Subcutaneous abdominal adipose tissue (tissue), 5 donors: ENCODE measurements around the gene ADGRD1.

Experiments
- H3K27ac ChIP-seq: one replicate; pipeline ENCODE4 v1.7.0; 2013; ENCODE audit warnings: low read depth, mild to moderate bottlenecking, inconsistent platforms, low read length, moderate library complexity
- H3K27me3 ChIP-seq, 5 donors: one replicate each; pipeline ENCODE4 v1.7.0; 2013; ENCODE audit warnings: low read length in 5 of 5, inconsistent platforms in 1 of 5; ENCODE audit not compliant: control insufficient read depth in 5 of 5, insufficient read depth in 4 of 5
- H3K36me3 ChIP-seq, 5 donors: one replicate each; pipeline ENCODE4 v1.7.0; 2013; ENCODE audit warnings: low read length in 5 of 5; ENCODE audit not compliant: control insufficient read depth in 5 of 5, insufficient read depth in 5 of 5
- H3K4me1 ChIP-seq, 5 donors: one replicate each; pipeline ENCODE4 v1.7.0; 2013; ENCODE audit warnings: low read length in 5 of 5, mild to moderate bottlenecking in 3 of 5, moderate library complexity in 1 of 5; ENCODE audit not compliant: control insufficient read depth in 5 of 5, insufficient read depth in 5 of 5
- H3K4me3 ChIP-seq, 5 donors: one replicate each; pipeline ENCODE4 v1.7.0; 2013; ENCODE audit warnings: low read length in 5 of 5, low read depth in 1 of 5
- H3K9ac ChIP-seq, 5 donors: one replicate each; pipeline ENCODE4 v1.7.0; 2013; ENCODE audit warnings: low read length in 5 of 5, mild to moderate bottlenecking in 4 of 5, moderate library complexity in 3 of 5
- H3K9me3 ChIP-seq, 5 donors: one replicate each; pipeline ENCODE4 v1.7.0; 2013; ENCODE audit warnings: low read length in 5 of 5; ENCODE audit not compliant: control insufficient read depth in 5 of 5
- donor health status: healthy.
- donor health status: healthy.
- donor health status: healthy.
- donor health status: healthy.
- donor health status: healthy.

Gene ADGRD1

DNA sequence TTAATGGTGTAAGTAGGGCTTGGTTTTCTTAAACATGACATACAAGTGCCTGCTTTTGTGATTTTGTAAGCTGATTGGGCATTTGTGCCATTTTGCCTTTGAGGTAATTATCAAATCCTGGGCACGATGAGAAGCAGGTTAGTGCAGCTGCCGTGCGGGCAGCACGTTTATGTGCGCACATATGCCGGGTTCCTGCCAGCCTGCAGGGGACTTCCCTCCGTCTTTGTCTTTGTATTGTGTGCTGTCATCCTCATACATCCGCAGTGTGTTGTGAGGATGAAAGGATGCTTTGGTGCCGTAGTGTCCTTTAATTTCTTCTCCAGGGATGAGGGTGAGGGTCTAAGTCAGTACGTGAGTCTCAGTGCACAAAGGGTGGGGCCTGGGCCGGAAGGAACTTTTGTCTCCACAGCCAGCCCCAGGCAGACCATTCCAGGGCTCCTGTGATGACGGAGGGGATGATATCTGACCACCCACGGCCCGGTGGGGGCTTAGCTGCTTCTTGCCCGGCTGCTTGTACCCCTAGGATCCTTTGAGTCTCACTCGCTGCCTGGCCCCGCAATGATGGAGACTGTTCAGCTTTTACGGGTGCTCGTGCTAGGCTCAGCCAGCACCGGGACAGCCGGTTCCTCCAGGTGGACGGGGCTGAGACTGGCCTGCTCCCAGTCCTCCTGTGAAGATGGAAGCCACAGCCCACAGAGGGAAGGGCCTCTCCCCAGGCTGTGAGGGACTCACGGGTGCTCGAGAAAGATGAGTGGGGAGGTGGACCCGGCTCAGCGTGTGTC, 54.6 kb downstream of the ADGRD1 start:
- peaks cover 0 to 8% (median 3%) of the 10 kb centered on the region in 5 donors for H3K27me3 ChIP-seq
- H3K9ac ChIP-seq: no peak overlapping the region
- peaks cover 0 to 9% (median 2%) of the 10 kb centered on the region in 5 donors for H3K4me1 ChIP-seq
- no peak overlapping the region for H3K27ac ChIP-seq
- peaks cover 0 to 2% (median 0%) of the 10 kb centered on the region in 5 donors for H3K9me3 ChIP-seq
- H3K36me3 ChIP-seq: peaks cover 0 to 6% (median 0%) of the 10 kb centered on the region in 5 donors
- H3K4me3 ChIP-seq: no peak overlapping the region

DNA sequence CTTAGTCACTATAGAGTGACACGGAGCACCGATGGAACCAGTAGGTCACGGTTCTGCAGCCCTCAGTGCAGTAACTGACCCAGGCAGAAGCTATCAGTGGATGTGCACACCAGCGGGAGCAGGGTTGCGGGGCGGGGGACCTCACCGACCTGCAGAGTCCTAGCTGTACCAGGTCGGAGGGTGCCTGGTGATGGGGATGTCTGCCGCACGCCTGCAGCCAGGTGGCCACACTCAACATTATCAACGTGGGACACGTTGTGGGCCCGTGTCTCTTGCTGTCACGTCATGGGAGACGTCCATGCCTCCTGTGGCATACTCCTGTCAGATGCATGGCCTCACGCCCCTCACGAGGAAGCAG, 55.2 kb downstream of the ADGRD1 start:
- Histone ChIP-seq H3K4me1 (peaks cover 0 to 9% (median 0%) of the 10 kb centered on the region in 5 donors), H3K4me3 (no peak overlapping the region), H3K36me3 (peaks cover 0 to 6% (median 0%) of the 10 kb centered on the region in 5 donors), H3K27me3 (peaks cover 0 to 8% (median 3%) of the 10 kb centered on the region in 5 donors), H3K27ac (no peak overlapping the region), H3K9ac (no peak overlapping the region), H3K9me3 (peaks cover 0 to 2% (median 0%) of the 10 kb centered on the region in 5 donors)

GRCh38 chr12:131009595-131010395, 56.1 kb downstream of the ADGRD1 start:
- no peak overlapping the region for H3K4me3 ChIP-seq
- H3K4me1 ChIP-seq: peaks cover 0 to 9% (median 0%) of the 10 kb centered on the region in 5 donors
- peaks cover 0 to 8% (median 3%) of the 10 kb centered on the region in 5 donors for H3K27me3 ChIP-seq
- no peak overlapping the region for H3K27ac ChIP-seq
- no peak overlapping the region for H3K9ac ChIP-seq
- peaks cover 0 to 2% (median 0%) of the 10 kb centered on the region in 5 donors for H3K9me3 ChIP-seq
- H3K36me3 ChIP-seq: peaks cover 0 to 9% (median 0%) of the 10 kb centered on the region in 5 donors

DNA sequence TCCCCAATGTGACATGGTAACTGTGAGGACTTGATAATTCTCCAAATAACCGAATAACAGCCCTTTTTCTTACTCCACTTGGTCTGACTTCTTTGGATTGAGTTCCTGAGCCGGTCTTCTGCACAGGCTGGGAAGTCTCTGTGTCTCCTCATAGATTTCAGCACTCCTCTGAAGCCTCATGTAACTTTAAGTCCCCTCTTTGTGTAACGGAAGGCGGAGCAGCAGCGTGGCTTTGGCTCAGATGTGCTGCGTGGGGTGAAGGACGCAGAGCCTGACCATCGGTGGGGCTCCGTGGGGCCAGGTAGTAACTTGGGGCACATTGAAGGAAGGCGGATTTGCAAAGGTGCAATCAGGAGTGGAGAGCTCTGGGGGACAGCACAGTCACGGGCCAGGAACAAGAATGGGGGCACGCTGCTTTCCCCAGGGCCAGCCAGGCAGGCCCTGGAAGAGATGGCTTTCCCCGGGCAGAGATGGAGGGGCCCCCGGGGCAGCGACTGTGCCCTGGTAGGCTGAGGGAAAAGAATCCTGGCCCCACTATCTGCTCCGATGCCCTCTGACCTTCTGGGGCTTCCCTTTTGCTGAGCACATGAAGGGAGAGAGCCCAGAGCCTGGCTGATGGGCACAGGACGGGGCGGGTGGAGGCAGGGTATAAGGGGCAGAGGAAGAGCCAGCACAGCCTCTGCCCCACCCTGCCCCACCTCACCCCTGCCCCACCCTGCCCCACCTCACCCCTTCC, 56.9 kb downstream of the ADGRD1 start:
- peaks cover 0 to 2% (median 0%) of the 10 kb centered on the region in 5 donors for H3K9me3 ChIP-seq
- peaks cover 0 to 7% (median 0%) of the 10 kb centered on the region in 5 donors for H3K27me3 ChIP-seq
- peaks cover 0 to 9% (median 0%) of the 10 kb centered on the region in 5 donors for H3K36me3 ChIP-seq
- peaks cover 0 to 9% (median 0%) of the 10 kb centered on the region in 5 donors for H3K4me1 ChIP-seq
- H3K9ac ChIP-seq: no peak overlapping the region
- H3K4me3 ChIP-seq: no peak overlapping the region
- H3K27ac ChIP-seq: no peak overlapping the region

GRCh38 chr12:131011165-131012079, 57.7 kb downstream of the ADGRD1 start:
- Histone ChIP-seq H3K9ac (no peak overlapping the region), H3K27ac (no peak overlapping the region), H3K9me3 (peaks cover 0 to 2% (median 0%) of the 10 kb centered on the region in 5 donors), H3K4me3 (no peak overlapping the region), H3K4me1 (peaks cover 0 to 9% (median 0%) of the 10 kb centered on the region in 5 donors), H3K27me3 (peaks cover 0 to 3% (median 0%) of the 10 kb centered on the region in 5 donors), H3K36me3 (peaks cover 0 to 12% (median 0%) of the 10 kb centered on the region in 5 donors)

- peaks cover 0 to 2% (median 0%) of the 10 kb centered on the region in 5 donors for H3K9me3 ChIP-seq
- no peak overlapping the region for H3K27ac ChIP-seq
- peaks cover 0 to 3% (median 0%) of the 10 kb centered on the region in 5 donors for H3K27me3 ChIP-seq
- peaks cover 0 to 15% (median 0%) of the 10 kb centered on the region in 5 donors for H3K36me3 ChIP-seq
- H3K9ac ChIP-seq: no peak overlapping the region
- no peak overlapping the region for H3K4me3 ChIP-seq
- peaks cover 0 to 5% (median 0%) of the 10 kb centered on the region in 5 donors for H3K4me1 ChIP-seq
Observed at GRCh38 chr12:131012279-131013069, 58.8 kb downstream of the ADGRD1 start.

GRCh38 chr12:131013118-131013517, 59.4 kb downstream of the ADGRD1 start:
- H3K4me3 ChIP-seq: no peak overlapping the region
- H3K27ac ChIP-seq: no peak overlapping the region
- peaks cover 0 to 3% (median 0%) of the 10 kb centered on the region in 5 donors for H3K27me3 ChIP-seq
- H3K9ac ChIP-seq: no peak overlapping the region
- H3K4me1 ChIP-seq: peaks cover 0 to 5% (median 0%) of the 10 kb centered on the region in 5 donors
- H3K36me3 ChIP-seq: peaks cover 0 to 20% (median 0%) of the 10 kb centered on the region in 5 donors
- peaks cover 0 to 2% (median 0%) of the 10 kb centered on the region in 5 donors for H3K9me3 ChIP-seq

- H3K9ac ChIP-seq: no peak overlapping the region
- peaks cover 0 to 19% (median 0%) of the 10 kb centered on the region in 5 donors for H3K36me3 ChIP-seq
- H3K4me3 ChIP-seq: no peak overlapping the region
- peaks cover 0 to 2% (median 0%) of the 10 kb centered on the region in 5 donors for H3K9me3 ChIP-seq
- H3K4me1 ChIP-seq: peaks cover 0 to 5% (median 0%) of the 10 kb centered on the region in 5 donors
- no peak overlapping the region for H3K27ac ChIP-seq
- H3K27me3 ChIP-seq: no peaks in the 10 kb centered on the region
Observed at GRCh38 chr12:131014343-131014742, 60.6 kb downstream of the ADGRD1 start.
